A549 (cell line): ENCODE measurements around the gene CEACAM1. TPM values are rescaled to one million over a fixed set of nuclear protein-coding genes. Genes with fewer than 3 reads are reported as not detected.
A peak's percentile ranks its signal among the peaks of the same experiment; 100 is the strongest.

Source experiments
- ATAC-seq, 2 experiments: fragments of 200-7000 bp in 1 of 2; fragments of >200 bp in 1 of 2; cut with Nextera tagmentation in 1 of 2; cut with Tn5 transposase in 1 of 2; 3 replicates each; pipeline versions ENCODE4 v1.8.0 to v1.9.1; 2018 to 2020; ENCODE audit warnings: mild to moderate bottlenecking in 1 of 2, moderate library complexity in 1 of 2
- CTCF ChIA-PET: fragments of 300-600 bp; sonication (Branson Sonifier 250); formaldehyde crosslinking; extraction: SDS; loops from one replicate; lab custom pipeline; 2021; ENCODE audit warnings: antibody characterized with exemption, inconsistent platforms; lab: Yijun Ruan, JAX
- POLR2A ChIA-PET: fragments of 350-600 bp; formaldehyde crosslinking; extraction: SDS; loops from one replicate; lab custom pipeline; 2021; ENCODE audit warnings: antibody characterized with exemption, inconsistent platforms; lab: Yijun Ruan, JAX
- DNase-seq, 2 experiments: peaks; one replicate each; pipeline versions ENCODE4 v3.0.0 to v3.0.0-alpha.2; 2011 to 2016; ENCODE audit warnings: low read depth in 1 of 2, low spot score in 1 of 2
- FAIRE-seq: peaks from 2 replicates; lab custom pipeline; 2011; peaks lifted over from hg19 to GRCh38; lab: Jason Lieb, UNC
- H3K27ac ChIP-seq, 2 experiments: fragments of >200 bp; sonication (Bioruptor Twin); formaldehyde crosslinking; 3 replicates each; pipeline ENCODE4 v1.5.1; 2016 to 2017
- H3K4me1 ChIP-seq: fragments of >200 bp; sonication (Bioruptor Twin); formaldehyde crosslinking; 3 replicates; pipeline ENCODE4 v1.6.1; 2016
- H3K4me2 ChIP-seq: fragments of >200 bp; sonication (Bioruptor Twin); formaldehyde crosslinking; 3 replicates; pipeline ENCODE4 v1.6.1; 2016
- H3K4me3 ChIP-seq: fragments of >200 bp; sonication (Bioruptor Twin); formaldehyde crosslinking; 3 replicates; pipeline ENCODE4 v1.5.1; 2016
- H3K9me3 ChIP-seq: fragments of >200 bp; sonication (Bioruptor Twin); formaldehyde crosslinking; 3 replicates; pipeline ENCODE4 v1.6.1; 2016
- BCL3 ChIP-seq: fragments of >200 bp; sonication (Bioruptor Twin); formaldehyde crosslinking; IDR thresholded peaks from 3 replicates; pipeline ENCODE4 v1.6.1; 2016
- CBX2 ChIP-seq: fragments of 200-600 bp; sonication (generic); IDR thresholded peaks from 2 replicates; pipeline ENCODE4 v1.6.1; 2016; ENCODE audit warnings: low read depth, mild to moderate bottlenecking, borderline replicate concordance
- CHD2 ChIP-seq: fragments of 150-350 bp; IDR thresholded peaks from 2 replicates; pipeline ENCODE4 v1.6.1; 2014; ENCODE audit warnings: low read length; ENCODE audit not compliant: partially characterized antibody
- EHMT2 ChIP-seq: fragments of 200-600 bp; sonication (generic); IDR thresholded peaks from 2 replicates; pipeline ENCODE4 v1.6.1; 2016; ENCODE audit warnings: antibody characterized with exemption, low read depth, mild to moderate bottlenecking, moderate library complexity
- ESRRA ChIP-seq: fragments of 150-350 bp; IDR thresholded peaks from 2 replicates; pipeline ENCODE4 v1.6.1; 2014; ENCODE audit warnings: mild to moderate bottlenecking, low read length, borderline replicate concordance
- FOSB ChIP-seq: fragments of 250-450 bp; sonication (Bioruptor Pico); IDR thresholded peaks from 2 replicates; pipeline ENCODE4 v1.5.0; 2020; ENCODE audit warnings: mild to moderate bottlenecking, moderate library complexity
- FOSL2 ChIP-seq, 2 experiments: fragments of 450-650 bp in 1 of 2; fragments of >200 bp in 1 of 2; sonication (Bioruptor Twin) in 1 of 2; formaldehyde crosslinking; IDR thresholded peaks; 2 replicates each; pipeline versions ENCODE4 v1.5.0 to v1.6.1; 2016 to 2020; ENCODE audit warnings: mild to moderate bottlenecking in 1 of 2, moderate library complexity in 1 of 2
- GATA3 ChIP-seq: IDR thresholded peaks from 2 replicates; pipeline ENCODE4 v1.6.1; 2012; ENCODE audit warnings: borderline replicate concordance
- HEYL ChIP-seq: fragments of 250-450 bp; sonication (Bioruptor Pico); IDR thresholded peaks from 2 replicates; pipeline ENCODE4 v1.8.0; 2021; ENCODE audit warnings: mild to moderate bottlenecking, moderate library complexity
- HMGXB4 ChIP-seq: fragments of 250-450 bp; sonication (Bioruptor Pico); IDR thresholded peaks from 2 replicates; pipeline ENCODE4 v1.5.0; 2021; ENCODE audit warnings: mild to moderate bottlenecking, moderate library complexity, borderline replicate concordance
- HOXB5 ChIP-seq: fragments of 250-450 bp; sonication (Bioruptor Pico); IDR thresholded peaks from 2 replicates; pipeline ENCODE4 v1.5.0; 2020; ENCODE audit warnings: mild to moderate bottlenecking, moderate library complexity
- KDM1A ChIP-seq: fragments of 200-600 bp; sonication (generic); IDR thresholded peaks from 2 replicates; pipeline ENCODE4 v1.6.1; 2016; ENCODE audit warnings: low read depth, mild to moderate bottlenecking
- MAFK ChIP-seq: fragments of 450-650 bp; IDR thresholded peaks from 2 replicates; pipeline ENCODE4 v1.6.1; 2014; ENCODE audit not compliant: partially characterized antibody
- MAZ ChIP-seq: fragments of 150-350 bp; IDR thresholded peaks from 2 replicates; pipeline ENCODE4 v1.6.1; 2014; ENCODE audit warnings: antibody characterized with exemption, low read depth, low read length, borderline replicate concordance
- NFE2L2 ChIP-seq: fragments of 150-350 bp; conservative IDR thresholded peaks from 2 replicates; pipeline ENCODE4 v1.6.1; 2014; ENCODE audit warnings: low read length
- NPAS2 ChIP-seq: fragments of 250-450 bp; sonication (Bioruptor Pico); IDR thresholded peaks from 2 replicates; pipeline ENCODE4 v1.8.0; 2022; ENCODE audit warnings: mild to moderate bottlenecking, moderate library complexity, borderline replicate concordance
- NR3C1 ChIP-seq: fragments of >200 bp; sonication (Bioruptor Twin); formaldehyde crosslinking; IDR thresholded peaks from 3 replicates; pipeline ENCODE4 v1.6.1; 2017
- POLR2A ChIP-seq: IDR thresholded peaks from 2 replicates; pipeline ENCODE4 v1.6.1; 2012; ENCODE audit warnings: mild to moderate bottlenecking, low read length
- POLR2AphosphoS2 ChIP-seq: conservative IDR thresholded peaks from 2 replicates; pipeline ENCODE4 v1.6.1; 2012; ENCODE audit warnings: low read length, improper control_type of control experiment, inconsistent platforms
- RAD21 ChIP-seq, 2 experiments: fragments of >200 bp in 1 of 2; sonication (Bioruptor Twin) in 1 of 2; formaldehyde crosslinking in 1 of 2; IDR thresholded peaks in 1 of 2; conservative IDR thresholded peaks in 1 of 2; 2 replicates in 1 of 2; 3 replicates in 1 of 2; pipeline ENCODE4 v1.6.1; 2012 to 2018; ENCODE audit warnings: inconsistent platforms in 1 of 2
- RCOR1 ChIP-seq: fragments of 150-350 bp; IDR thresholded peaks from 2 replicates; pipeline ENCODE4 v1.6.1; 2014; ENCODE audit warnings: antibody characterized with exemption, low read length, low read depth
- REST ChIP-seq: fragments of 200-600 bp; sonication (generic); IDR thresholded peaks from 2 replicates; pipeline ENCODE4 v1.6.1; 2016; ENCODE audit warnings: antibody characterized with exemption, mild to moderate bottlenecking, moderate library complexity
- SMC3 ChIP-seq: fragments of >200 bp; sonication (Bioruptor Twin); formaldehyde crosslinking; IDR thresholded peaks from 3 replicates; pipeline ENCODE4 v1.6.1; 2018; ENCODE audit warnings: inconsistent platforms
- SREBF2 ChIP-seq: fragments of 450-650 bp; IDR thresholded peaks from 2 replicates; pipeline ENCODE4 v1.6.1; 2014; ENCODE audit warnings: mild to moderate bottlenecking, moderate library complexity
- USF2 ChIP-seq: fragments of 450-650 bp; IDR thresholded peaks from 2 replicates; pipeline ENCODE4 v1.6.1; 2014; ENCODE audit warnings: antibody characterized with exemption
- ZC3H11A ChIP-seq: fragments of 450-650 bp; IDR thresholded peaks from 2 replicates; pipeline ENCODE4 v1.6.1; 2014; ENCODE audit warnings: antibody characterized with exemption, mild to moderate bottlenecking
- ZNF302 ChIP-seq: fragments of 250-450 bp; sonication (Bioruptor Pico); IDR thresholded peaks from 2 replicates; pipeline ENCODE4 v1.9.0; 2021; ENCODE audit warnings: inconsistent platforms, mild to moderate bottlenecking, moderate library complexity
- whole genome bisulfite sequencing: methylation state at CpG from one replicate; pipeline ENCODE4 v1.1.6; 2017; ENCODE audit errors: missing lambda C conversion rate; 5-methylcytosine and 5-hydroxymethylcytosine counted together
- polyA plus RNA-seq, 4 experiments: library from polyadenylated mRNA; depleted of rRNA in 3 of 4; stranded (reverse); fragments of >200 nt; fragmentation: RNase III in 1 of 4; extraction: RNeasy Plus Mini Kit Qiagen cat#74134 plus additional on column Dnase treatment in 1 of 4; gene quantifications; 2 replicates in 3 of 4; 3 replicates in 1 of 4; pipeline ENCODE4 v1.2.3, GENCODE V29; 2011 to 2017

The CEACAM1 gene
- polyA plus RNA-seq, 2 of the 4 experiments (the other 2 are of a cell fraction), result 0.52 to 8.9 TPM

GRCh38 chr19:42498169-42498757 is 30.0 kb downstream of the CEACAM1 start:
- WGBS, result 32% methylated on average over 3 of the region's 3 CpGs
- ATAC-seq (peak; percentile 45 to 63), FAIRE-seq (no peak), DNase-seq (no peak)
- H3K4me2 ChIP-seq, result peak overlapping the region; percentile 73
- TF ChIP-seq POLR2A (no peak), RCOR1 (no peak)
- no peaks in the 10 kb centered on the region for H3K9me3 ChIP-seq
- peaks cover 30% of the 10 kb centered on the region for H3K4me1 ChIP-seq
- ChIA-PET CTCF (interaction anchor here (0.7 to 4.3 kb wide), 12 partner anchors 10 to 98 kb away, joined by 3 to 31 read pairs (median 3); partner anchors contain the start of gene CEACAM1), POLR2A (interaction anchor here (0.5 kb wide), 1 partner anchor 138 kb away, joined by 4 read pairs; no protein-coding TSS in a partner anchor)
- peak overlapping the region; percentile 73 to 76 for H3K27ac ChIP-seq
- no peak overlapping the region; the same call in 2 of the 3 replicates for H3K4me3 ChIP-seq

- FAIRE-seq, result peak; percentile 100
- peak; percentile 73 to 80 for DNase-seq
- peak overlapping the region; percentile 73 for H3K4me2 ChIP-seq
- H3K9me3 ChIP-seq, result no peaks in the 10 kb centered on the region
- H3K4me1 ChIP-seq, result peaks cover 30% of the 10 kb centered on the region
- ChIA-PET CTCF (interaction anchor here (0.7 to 4.3 kb wide), 9 partner anchors 31 to 98 kb away, joined by 3 to 31 read pairs (median 3); partner anchors contain the start of gene CEACAM1), POLR2A (interaction anchor here (0.5 kb wide), 1 partner anchor 137 kb away, joined by 4 read pairs; no protein-coding TSS in a partner anchor)
- H3K27ac ChIP-seq, result peak overlapping the region; percentile 73 to 76
- WGBS, result 3% methylated on average over 3 of the region's 3 CpGs
- ATAC-seq, result peak; percentile 75 to 93
- H3K4me3 ChIP-seq, result no peak overlapping the region; the same call in 2 of the 3 replicates
- TF ChIP-seq SMC3, result peak; percentile 21; the same call in 1 of the 3 replicates
- 0 out of 3 replicates have a peak, but pooled peaks have one; percentile 53 for TF ChIP-seq BCL3
- no peak for TF ChIP-seq HEYL
- TF ChIP-seq EHMT2, result no peak
- TF ChIP-seq GATA3, result no peak
- TF ChIP-seq POLR2AphosphoS2, result no peak
- peak; percentile 61; the same call in 1 of the 2 replicates for TF ChIP-seq ESRRA
- no peak for TF ChIP-seq HOXB5 (CRISPR knock-in tag)
- no peak for TF ChIP-seq FOSL2 (IDR thresholded peaks at IDR 0.05)
- no peak for TF ChIP-seq FOSL2 (CRISPR knock-in tag; IDR thresholded peaks at IDR 0.05)
- TF ChIP-seq MAFK, result no peak
- TF ChIP-seq RAD21 (conservative IDR thresholded peaks at IDR 0.05 in 1 of 2, IDR thresholded peaks at IDR 0.05 in 1 of 2), result 0 out of 5 replicates have a peak, but pooled peaks of 1 of the 2 experiments have one; percentile 2
- no peak for TF ChIP-seq KDM1A
- no peak for TF ChIP-seq USF2
- TF ChIP-seq HMGXB4, result no peak
- no peak for TF ChIP-seq NFE2L2
- TF ChIP-seq REST, result no peak
- TF ChIP-seq FOSB (CRISPR knock-in tag), result no peak
- TF ChIP-seq NPAS2 (CRISPR knock-in tag), result no peak
- no peak for TF ChIP-seq CHD2
- TF ChIP-seq ZNF302 (CRISPR knock-in tag), result no peak; the same call in 1 of the 2 replicates
- no peak for TF ChIP-seq SREBF2
- TF ChIP-seq MAZ, result no peak
- no peak for TF ChIP-seq RCOR1
- no peak for TF ChIP-seq NR3C1
- TF ChIP-seq ZC3H11A, result no peak
- no peak for TF ChIP-seq CBX2
These were observed 30.7 kb downstream of the CEACAM1 start for GRCh38 chr19:42497492-42498168.
